ENCODE measurements around the gene PHC1. TPM values are rescaled to one million over a fixed set of nuclear protein-coding genes. Genes with fewer than 3 reads are reported as not detected.

PHC1 gene
- total RNA-seq, 4 donors from 2014 or later: 22.7 to 52.0 (median 42.1) TPM

DNA sequence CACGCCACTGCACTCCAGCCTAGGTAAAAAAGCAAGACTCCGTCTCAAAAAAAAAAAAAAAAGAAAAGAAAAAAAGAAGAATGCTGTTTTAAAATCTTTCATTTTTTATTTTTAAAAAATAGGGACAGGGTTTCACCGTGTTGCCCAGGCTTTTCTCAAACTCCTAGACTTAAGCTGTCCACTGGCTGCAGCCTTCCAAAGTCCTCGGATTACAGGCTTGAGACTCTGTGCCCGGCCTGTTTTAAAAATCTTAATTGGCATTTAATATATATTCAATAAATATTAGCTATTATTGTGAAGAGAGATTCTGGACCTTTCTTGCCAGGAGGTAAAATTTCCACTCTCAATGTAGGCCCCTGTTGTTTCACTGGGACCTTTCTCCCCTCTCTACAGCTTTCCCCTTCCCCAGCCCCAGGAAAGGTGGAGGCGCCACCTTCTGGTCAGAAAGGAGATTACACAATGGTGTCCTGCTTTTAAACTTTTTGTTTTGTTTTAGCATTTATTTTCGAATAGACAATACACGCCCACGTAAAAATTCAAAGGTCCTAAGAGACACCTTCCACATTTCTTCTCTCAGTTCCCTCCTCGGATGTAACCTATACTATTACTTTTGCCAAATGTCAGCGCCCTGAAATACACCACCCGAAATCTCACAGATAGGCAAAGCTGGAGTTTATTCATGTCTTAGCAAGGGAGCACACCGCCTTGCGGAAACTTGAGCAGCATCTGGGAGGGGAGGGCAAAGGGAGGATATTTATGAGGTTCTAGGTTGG, 23.8 kb upstream of the PHC1 start:
- peak; percentile 78 for ATAC-seq
- Histone ChIP-seq H3K27me3 (no peaks in the 10 kb centered on the region), H3K9me3 (no peaks in the 10 kb centered on the region), H3K4me1 (no peaks in the 10 kb centered on the region), H3K4me3 (peak overlapping the region; percentile 44 to 62), H3K36me3 (no peaks in the 10 kb centered on the region), H3K27ac (peak overlapping the region in 2 of 4 donors; percentile 46 to 51)
- WGBS, 2 donors (ENCODE audit: low coverage in 1 of 2): 17 to 80% methylated on average over 5 to 13 of the region's 14 CpGs
- TF ChIP-seq EP300 (IDR thresholded peaks at IDR 0.05) (no peak), POLR2A (IDR thresholded peaks at IDR 0.05) (no peak), POLR2AphosphoS5 (IDR thresholded peaks at IDR 0.05) (no peak), CTCF (IDR thresholded peaks at IDR 0.05) (peak; percentile 74 to 90 (median 84))

DNA sequence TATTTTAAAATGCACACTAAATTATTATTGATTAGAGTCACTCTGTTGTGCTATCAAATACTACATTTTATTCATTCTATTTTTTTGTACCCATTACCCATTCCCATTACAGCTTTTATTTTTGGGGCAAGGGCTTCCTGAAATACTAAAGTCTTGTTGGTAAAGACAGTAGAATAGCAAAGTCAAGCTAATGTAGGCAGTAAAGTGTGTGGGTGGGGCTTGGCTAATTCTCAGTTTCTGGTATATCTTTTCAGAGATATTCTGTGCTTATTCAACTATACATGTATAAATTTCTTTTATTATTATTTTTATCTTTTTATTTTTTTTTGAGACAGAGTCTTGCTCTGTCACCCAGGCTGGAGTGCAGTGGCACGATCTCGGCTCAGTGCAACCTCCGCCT, 22.3 kb upstream of the PHC1 start:
- Histone ChIP-seq H3K4me3 (no peak overlapping the region), H3K27ac (no peak overlapping the region)
- 90 to 100% methylated on average over 3 of the region's 3 CpGs for WGBS, 2 donors (ENCODE audit: low coverage in 1 of 2)

DNA sequence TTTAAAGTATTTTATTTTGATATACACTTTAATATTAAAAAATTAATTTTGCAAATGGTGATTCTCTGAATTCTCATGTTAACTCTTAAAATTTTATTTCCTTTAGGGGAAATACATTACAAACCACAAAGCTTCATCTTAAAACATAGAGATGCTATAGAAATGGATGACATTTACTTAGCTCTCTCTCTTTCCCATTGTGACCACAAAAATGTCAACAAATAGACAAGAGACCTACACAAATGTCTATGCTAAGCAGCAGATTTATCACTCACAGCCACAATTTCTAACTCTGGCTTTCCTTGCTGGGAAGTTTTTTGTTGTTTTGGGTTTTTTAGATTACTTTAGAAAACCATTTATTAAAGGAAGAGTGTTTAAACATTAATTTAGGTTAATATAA, 19.9 kb upstream of the PHC1 start:
- ATAC-seq: no peak
- no peaks in the 10 kb centered on the region for H3K27me3 ChIP-seq
- no peak overlapping the region for H3K27ac ChIP-seq
- no peak for TF ChIP-seq CTCF (IDR thresholded peaks at IDR 0.05)
- no peak for TF ChIP-seq EP300 (IDR thresholded peaks at IDR 0.05)
- no peak for TF ChIP-seq POLR2AphosphoS5 (IDR thresholded peaks at IDR 0.05)
- no peak for TF ChIP-seq POLR2A (IDR thresholded peaks at IDR 0.05)
- no peaks in the 10 kb centered on the region for H3K9me3 ChIP-seq
- no peaks in the 10 kb centered on the region for H3K36me3 ChIP-seq
- no peaks in the 10 kb centered on the region for H3K4me1 ChIP-seq
- H3K4me3 ChIP-seq: no peak overlapping the region

More for the DNA sequence above, 22.3 kb upstream of the PHC1 start:
- H3K4me1 ChIP-seq: no peaks in the 10 kb centered on the region
- H3K27me3 ChIP-seq: no peaks in the 10 kb centered on the region
- H3K9me3 ChIP-seq: no peaks in the 10 kb centered on the region
- H3K36me3 ChIP-seq: no peaks in the 10 kb centered on the region
- TF ChIP-seq EP300 (IDR thresholded peaks at IDR 0.05) (no peak), POLR2AphosphoS5 (IDR thresholded peaks at IDR 0.05) (no peak), CTCF (IDR thresholded peaks at IDR 0.05) (no peak), POLR2A (IDR thresholded peaks at IDR 0.05) (no peak)
- ATAC-seq: no peak

DNA sequence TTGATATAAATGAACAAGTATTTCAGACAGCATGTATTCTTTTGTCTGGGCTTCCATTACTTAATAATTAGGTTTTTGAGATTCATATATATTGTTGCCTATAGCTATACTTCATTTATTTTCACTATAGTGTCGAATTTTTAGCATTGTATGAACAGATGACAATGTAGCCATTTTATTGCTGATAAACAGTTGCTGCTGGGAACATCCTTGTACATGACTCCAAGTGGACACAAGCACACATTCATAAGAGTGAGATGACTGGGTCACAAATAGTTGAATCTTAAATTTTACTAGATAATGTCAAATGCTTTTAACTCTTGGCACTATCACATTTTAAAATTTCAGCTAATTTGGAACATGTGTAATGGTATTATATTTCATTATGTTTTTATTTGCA, 19.3 kb upstream of the PHC1 start:
- no peak for TF ChIP-seq POLR2AphosphoS5 (IDR thresholded peaks at IDR 0.05)
- Histone ChIP-seq H3K27ac (no peak overlapping the region), H3K36me3 (no peaks in the 10 kb centered on the region), H3K27me3 (no peaks in the 10 kb centered on the region), H3K4me3 (no peak overlapping the region), H3K4me1 (no peaks in the 10 kb centered on the region), H3K9me3 (no peaks in the 10 kb centered on the region)
- 68% methylated on average over 1 of the region's 1 CpG; no CpG with 5 or more reads in 1 of the 2 donors for WGBS, 2 donors (ENCODE audit: low coverage in 1 of 2)
- ATAC-seq: no peak

DNA sequence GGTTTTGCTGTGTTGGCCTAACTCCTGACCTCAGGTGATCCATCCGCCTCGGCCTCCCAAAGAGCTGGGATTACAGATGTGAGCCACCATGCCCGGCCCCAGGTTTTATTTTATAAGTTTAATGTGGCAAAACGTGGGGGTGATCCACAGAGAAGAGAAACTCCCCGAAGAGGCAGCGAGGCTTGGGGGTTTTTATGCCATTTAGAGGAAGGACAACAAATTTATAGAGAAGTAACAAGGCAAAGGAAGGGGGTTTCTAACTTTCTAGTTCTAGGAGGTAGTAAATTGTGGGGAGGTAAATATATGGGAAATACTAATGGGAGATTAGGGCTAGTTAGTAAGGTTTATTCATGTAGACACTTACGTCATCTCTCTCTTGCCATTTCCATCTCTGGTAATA, 17.2 kb upstream of the PHC1 start:
- 89 to 90% methylated on average over 1 to 4 of the region's 7 CpGs for WGBS, 2 donors (ENCODE audit: low coverage in 1 of 2)
- no peaks in the 10 kb centered on the region for H3K36me3 ChIP-seq
- TF ChIP-seq POLR2AphosphoS5 (IDR thresholded peaks at IDR 0.05) (no peak), POLR2A (IDR thresholded peaks at IDR 0.05) (no peak), CTCF (IDR thresholded peaks at IDR 0.05) (no peak), EP300 (IDR thresholded peaks at IDR 0.05) (no peak)
- no peak overlapping the region for H3K4me3 ChIP-seq
- H3K27ac ChIP-seq: no peak overlapping the region
- no peaks in the 10 kb centered on the region for H3K27me3 ChIP-seq
- H3K4me1 ChIP-seq: no peaks in the 10 kb centered on the region
- ATAC-seq: no peak
- H3K9me3 ChIP-seq: no peaks in the 10 kb centered on the region
